Brain microvascular endothelial cell (primary cell): ENCODE data around the gene SELENOT.

Source experiments
- DNase-seq: peaks from one replicate; pipeline ENCODE4 v3.0.0-alpha.2; 2020
- H3K27ac ChIP-seq: fragments of 250-450 bp; sonication (Bioruptor Pico); 2 replicates; pipeline ENCODE4 v1.5.1; 2020; ENCODE audit warnings: mild to moderate bottlenecking, moderate library complexity
- H3K27me3 ChIP-seq: fragments of 250-450 bp; sonication (Bioruptor Pico); replicated peaks from 2 replicates; pipeline ENCODE4 v1.5.1; 2020; ENCODE audit warnings: mild to moderate bottlenecking
- H3K36me3 ChIP-seq: fragments of 250-450 bp; sonication (Bioruptor Pico); replicated peaks from 2 replicates; pipeline ENCODE4 v1.5.1; 2020; ENCODE audit warnings: mild to moderate bottlenecking
- H3K4me3 ChIP-seq: 2 replicates; pipeline ENCODE4 v1.5.1; 2011; ENCODE audit warnings: low read depth, mild to moderate bottlenecking, control low read depth, low read length, moderate library complexity
- CTCF ChIP-seq: IDR thresholded peaks from 2 replicates; pipeline ENCODE4 v1.5.1; 2011; ENCODE audit warnings: low read depth, mild to moderate bottlenecking, moderate library complexity, low read length, control low read depth, inconsistent platforms; ENCODE audit errors: missing control alignments
- in situ Hi-C: cut with HindIII; loops from 2 replicates; pipeline ENCODE4 v1.10.0; 2017; ENCODE audit warnings: low sequenced_read_pairs, low pct_ligation_motif_present

SELENOT gene

DNA sequence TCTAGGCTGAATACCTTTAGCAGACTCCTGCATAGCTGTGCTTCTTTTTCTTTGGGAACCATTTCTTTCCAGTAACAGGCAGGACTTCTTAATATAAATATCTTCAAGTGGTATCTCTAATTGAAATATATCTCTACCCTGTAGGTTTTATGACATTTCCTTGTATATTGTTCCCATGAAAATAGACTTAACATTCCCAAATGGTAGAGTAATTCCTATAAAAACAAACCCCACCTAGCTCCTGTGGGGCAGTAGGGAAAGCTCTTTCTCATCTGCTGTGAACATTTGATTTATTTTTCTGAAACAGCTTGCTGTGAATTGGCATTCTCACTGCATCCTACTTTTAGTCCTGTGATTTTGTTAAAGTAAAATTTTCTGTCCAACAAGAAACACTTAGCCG lies 20.8 kb downstream of the SELENOT start:
- Histone ChIP-seq H3K27me3 (no peaks in the 10 kb centered on the region), H3K27ac (no peak overlapping the region), H3K36me3 (peaks cover 11% of the 10 kb centered on the region), H3K4me3 (no peak overlapping the region)
- in situ Hi-C loops = no loop called here
- TF ChIP-seq CTCF = no peak
- no peak for DNase-seq

- no peak overlapping the region for H3K4me3 ChIP-seq
- no peak for TF ChIP-seq CTCF
- no peaks in the 10 kb centered on the region for H3K27me3 ChIP-seq
- H3K27ac ChIP-seq = no peak overlapping the region
- H3K36me3 ChIP-seq = peaks cover 11% of the 10 kb centered on the region
- no peak for DNase-seq
- in situ Hi-C loops = no loop called here
Observed at GRCh38 chr3:150626148-150626930, 23.2 kb downstream of the SELENOT start.

DNA sequence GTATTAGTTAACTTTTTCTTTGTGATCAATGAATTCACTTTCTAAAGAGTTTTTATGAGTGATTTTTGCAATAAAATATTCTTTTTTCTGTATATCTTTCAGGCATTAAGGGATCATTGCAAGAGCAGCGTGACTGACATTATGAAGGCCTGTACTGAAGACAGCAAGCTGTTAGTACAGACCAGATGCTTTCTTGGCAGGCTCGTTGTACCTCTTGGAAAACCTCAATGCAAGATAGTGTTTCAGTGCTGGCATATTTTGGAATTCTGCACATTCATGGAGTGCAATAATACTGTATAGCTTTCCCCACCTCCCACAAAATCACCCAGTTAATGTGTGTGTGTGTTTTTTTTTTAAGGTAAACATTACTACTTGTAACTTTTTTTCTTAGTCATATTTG lies 24.4 kb downstream of the SELENOT start:
- no peak for TF ChIP-seq CTCF
- H3K27me3 ChIP-seq = no peaks in the 10 kb centered on the region
- DNase-seq = no peak
- H3K36me3 ChIP-seq = peaks cover 11% of the 10 kb centered on the region
- no peak overlapping the region for H3K4me3 ChIP-seq
- in situ Hi-C loops = no loop called here
- no peak overlapping the region for H3K27ac ChIP-seq

GRCh38 chr3:150631515-150632221 lies 28.5 kb downstream of the SELENOT start:
- no peak for TF ChIP-seq CTCF
- H3K36me3 ChIP-seq = peaks cover 5% of the 10 kb centered on the region
- no peak overlapping the region for H3K27ac ChIP-seq
- no peak for DNase-seq
- in situ Hi-C loops = no loop called here
- H3K27me3 ChIP-seq = no peaks in the 10 kb centered on the region
- no peak overlapping the region for H3K4me3 ChIP-seq

DNA sequence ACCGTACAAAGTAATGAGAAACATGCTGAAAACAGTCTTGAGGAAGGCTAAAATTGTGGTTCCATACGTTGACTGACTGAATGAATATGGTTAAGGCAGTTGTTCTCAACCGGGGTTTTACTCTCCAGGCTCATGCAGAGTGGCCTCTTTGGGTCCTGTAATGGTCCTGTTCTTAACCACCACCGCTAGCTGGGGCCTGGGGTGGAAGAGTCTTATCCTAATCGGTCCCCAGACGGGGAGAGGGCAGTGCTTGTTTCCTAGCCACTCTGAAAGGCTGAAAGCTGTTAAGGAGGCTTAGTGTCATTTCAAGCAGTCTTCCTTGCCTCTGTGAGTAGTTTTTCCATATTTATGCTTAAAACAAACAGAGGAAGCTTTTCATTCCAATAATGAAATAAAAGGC lies 32.0 kb downstream of the SELENOT start:
- in situ Hi-C loops = no loop called here
- H3K27me3 ChIP-seq = no peaks in the 10 kb centered on the region
- TF ChIP-seq CTCF = no peak
- H3K36me3 ChIP-seq = no peaks in the 10 kb centered on the region
- no peak for DNase-seq
- no peak overlapping the region for H3K4me3 ChIP-seq
- no peak overlapping the region for H3K27ac ChIP-seq
